ENCODE results near the gene CTSS.
"Not testable (repeated sequence)": the region's sequence is repeated elsewhere in the genome, so short reads cannot be mapped to it uniquely, and the experiment has no call there.

Gene CTSS

DNA sequence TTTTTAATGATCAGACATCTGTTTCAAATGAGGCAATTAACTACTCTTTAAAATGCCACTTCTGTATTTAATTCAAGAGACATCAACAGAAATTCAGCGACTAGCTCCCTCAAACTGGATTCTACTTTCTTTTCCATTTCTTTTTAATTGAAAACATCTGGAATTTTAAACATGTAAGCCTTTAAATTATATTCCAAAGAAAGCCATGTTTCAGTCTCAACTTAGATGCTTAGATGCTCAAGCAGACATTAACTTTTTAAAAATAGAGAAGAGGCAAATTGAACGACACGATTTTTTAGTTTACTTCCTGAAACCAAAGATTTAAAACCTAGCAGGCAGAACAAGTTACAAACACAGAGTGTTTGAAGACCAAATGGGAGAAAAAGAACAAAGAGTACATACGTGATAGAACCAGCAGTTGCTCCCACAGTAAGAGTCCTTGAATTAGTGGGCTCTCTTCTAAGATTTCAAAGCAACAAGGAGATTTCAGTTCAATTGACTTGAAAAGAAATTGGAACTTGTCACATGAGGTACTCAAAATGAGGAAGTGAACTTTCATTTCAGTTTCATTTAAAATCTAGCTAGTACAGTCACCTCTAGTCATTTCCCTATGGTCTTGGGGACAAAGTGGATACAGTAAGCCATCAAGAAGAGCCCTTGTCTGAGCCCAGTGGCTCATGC lies at the start of gene CTSS:
Gene CTSS, minus strand, starts transcription at position 483 of the 681 bp plus-strand sequence. CDS start 1,015 bp downstream, outside the sequence.
- no peak for DNase-seq

DNA sequence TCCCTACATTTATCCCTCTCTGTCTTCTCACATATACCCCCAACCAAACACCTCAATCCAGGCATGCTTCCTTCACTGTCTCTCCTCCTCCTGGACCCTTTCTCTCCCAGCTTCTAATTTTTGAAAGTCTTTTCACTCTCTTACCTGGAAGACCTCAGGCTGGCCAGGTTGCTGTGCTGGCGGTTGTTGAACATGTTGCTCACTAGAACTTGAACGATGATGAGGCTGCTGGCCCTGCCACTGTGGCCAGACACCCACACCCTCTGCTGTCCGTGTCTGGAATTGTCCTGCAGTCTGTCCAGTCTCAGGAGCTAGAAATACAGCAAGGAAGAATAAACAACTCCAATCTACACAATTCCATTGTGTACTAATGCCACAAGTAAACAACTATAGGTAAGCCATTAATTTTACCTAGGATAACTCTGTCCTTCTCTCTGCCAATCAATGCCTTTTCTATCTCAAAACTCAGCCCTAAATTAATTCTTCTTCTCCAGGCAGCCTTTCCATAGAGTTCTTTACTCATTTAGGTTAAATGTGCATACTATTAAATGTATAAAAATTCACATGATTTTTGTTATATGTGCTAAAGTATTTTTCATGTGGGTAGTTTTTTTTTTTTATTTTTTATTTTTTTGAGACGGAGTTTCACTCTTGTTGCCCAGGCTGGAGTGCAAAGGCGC lies 47.6 kb upstream of the CTSS start:
- DNase-seq, result no peak

DNA sequence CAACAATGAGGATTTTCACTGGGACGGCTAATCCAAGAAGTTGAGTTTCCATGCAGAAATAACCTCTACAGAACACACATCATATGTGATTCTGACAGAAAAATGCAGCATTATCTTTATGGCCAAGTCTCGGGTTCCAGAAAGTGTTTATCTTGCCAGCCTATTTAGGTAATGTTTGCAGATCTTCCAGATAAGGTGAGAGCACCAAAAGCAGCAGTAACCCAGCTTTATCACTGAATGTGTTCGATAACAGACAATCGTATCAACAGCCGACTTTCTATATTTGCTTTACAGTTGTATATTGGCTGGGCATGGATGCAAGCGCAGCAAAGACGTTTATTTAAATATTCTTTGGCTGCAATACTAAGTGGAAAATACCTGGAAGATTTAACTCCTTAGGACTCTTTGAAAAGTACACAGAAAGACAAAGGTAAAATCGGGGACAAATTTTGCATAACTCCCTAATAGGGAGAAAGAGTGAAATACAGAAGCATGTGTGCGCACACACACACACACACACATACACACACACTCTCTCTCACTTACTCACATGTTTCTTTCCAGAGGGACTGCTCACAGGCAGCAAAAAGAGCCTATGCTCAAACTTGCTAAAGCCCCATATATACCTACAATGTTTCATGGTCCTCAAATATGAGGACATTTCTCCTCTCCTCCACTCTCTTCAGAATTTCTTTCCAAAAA lies 45.5 kb upstream of the CTSS start:
- DNase-seq, result no peak

DNA sequence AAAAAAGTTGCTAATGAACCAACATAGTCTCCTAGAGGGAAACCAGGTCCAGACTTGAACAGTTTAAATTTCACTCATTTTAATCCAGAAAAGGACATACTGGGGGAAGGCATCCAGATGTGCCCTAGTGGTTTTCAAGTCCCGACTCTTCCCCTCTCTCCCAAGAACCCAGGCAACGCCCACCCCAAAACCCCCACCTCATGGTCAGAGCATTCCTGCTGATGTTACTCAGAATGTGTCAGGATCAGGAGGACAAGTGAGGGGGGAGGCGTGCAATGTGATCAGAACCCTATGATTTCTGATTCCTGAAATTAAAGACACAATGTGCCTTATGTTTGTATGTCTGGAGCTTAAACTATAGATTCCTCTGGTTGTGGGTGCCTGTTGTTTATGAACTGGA lies 44.1 kb upstream of the CTSS start:
- no peak for DNase-seq

DNA sequence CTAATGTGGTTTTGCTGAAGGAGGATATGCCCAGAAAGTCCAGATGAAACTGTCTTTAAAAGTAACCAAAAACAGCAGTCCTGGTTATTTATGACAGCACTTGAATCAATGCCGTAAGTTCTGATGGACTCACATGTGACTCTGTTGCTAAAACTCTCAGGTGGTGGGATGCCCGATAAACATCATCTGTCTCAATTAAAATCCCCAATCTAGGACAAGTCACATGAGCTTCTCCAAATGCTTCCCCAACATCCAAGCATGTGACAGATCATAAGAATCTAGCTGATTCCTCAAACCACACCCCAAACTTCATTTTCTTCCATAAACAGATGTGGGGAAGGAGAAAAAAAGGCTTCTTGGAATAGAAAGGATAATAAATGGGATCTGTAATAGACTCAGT lies 43.3 kb upstream of the CTSS start:
- DNase-seq, result no peak

DNA sequence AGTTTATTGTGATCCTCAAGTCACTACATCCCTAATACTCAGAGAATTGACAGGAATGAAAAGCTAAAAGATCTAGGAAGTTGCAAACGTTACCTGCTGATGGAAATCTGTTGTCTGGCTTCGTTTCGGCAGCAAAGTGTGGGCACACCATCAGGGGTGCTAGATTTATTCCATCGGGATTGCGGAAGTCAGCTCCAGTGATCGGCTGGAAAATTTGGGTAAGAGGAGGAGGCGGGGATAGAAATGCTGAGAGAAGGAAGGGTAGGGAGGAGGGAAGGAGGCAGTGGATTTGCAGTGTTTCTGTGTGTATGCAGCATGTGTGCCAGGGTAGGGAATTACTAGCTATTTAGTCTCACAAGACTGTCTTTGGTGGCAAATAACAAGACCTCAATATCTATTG lies 42.5 kb upstream of the CTSS start, which contains the start of gene CTSK:
Gene CTSK, minus strand, starts transcription at position 140 of the 400 bp plus-strand sequence. CDS start 1,455 bp downstream, outside the sequence.
- DNase-seq, result no peak

DNA sequence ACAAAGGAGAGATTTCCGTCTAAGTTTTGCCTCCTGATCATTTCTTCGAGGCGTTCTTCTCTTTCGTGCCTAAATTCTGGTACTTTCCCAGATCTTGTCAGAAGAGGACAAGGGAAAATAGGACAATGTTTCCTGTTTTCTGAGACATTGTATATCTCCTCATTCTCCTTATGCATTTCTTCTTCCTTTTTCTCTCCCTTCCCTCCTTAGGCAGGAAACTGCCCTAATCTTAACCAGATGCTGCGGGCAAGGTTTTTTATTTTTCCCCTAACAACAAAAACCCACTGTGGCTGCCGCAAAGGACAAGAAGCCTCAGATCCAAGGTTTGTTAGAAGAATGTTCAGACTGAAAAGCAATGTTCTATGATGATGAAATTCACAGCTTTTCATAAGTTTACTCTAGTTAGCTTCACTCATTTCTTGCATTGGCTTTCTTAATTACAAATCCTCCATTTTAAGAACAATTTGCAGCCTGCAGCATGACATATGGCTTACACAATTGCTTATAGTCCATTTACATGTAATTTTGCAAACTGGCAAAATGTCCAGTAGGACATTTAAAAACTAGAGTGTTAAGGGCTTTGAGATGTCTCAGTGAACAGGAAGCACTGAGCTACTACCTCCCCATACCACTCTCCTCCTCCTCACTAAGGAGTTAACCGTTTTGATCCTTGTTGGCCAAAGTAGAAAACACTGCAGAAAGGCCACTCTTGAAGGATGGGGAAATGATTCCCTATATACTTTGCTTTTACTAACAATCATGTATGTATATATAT lies 41.9 kb upstream of the CTSS start:
- no peak for DNase-seq

DNA sequence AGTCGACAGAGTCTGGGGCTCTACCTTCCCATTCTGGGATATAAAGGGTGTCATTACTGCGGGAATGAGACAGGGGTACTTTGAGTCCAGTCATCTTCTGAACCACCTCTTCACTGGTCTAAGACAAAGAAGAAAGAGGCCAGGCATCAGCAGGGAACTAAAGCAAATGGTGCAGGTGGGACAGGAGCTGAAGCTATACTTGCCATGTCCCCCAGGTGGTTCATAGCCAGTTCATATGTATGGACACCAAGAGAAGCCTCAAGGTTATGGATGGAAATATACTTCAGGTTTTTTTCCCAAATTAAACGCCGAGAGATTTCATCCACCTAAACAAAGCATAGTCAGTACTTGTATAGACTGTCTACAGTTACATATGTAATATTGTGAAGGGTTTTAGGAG lies 40.3 kb upstream of the CTSS start:
- no peak for DNase-seq

DNA sequence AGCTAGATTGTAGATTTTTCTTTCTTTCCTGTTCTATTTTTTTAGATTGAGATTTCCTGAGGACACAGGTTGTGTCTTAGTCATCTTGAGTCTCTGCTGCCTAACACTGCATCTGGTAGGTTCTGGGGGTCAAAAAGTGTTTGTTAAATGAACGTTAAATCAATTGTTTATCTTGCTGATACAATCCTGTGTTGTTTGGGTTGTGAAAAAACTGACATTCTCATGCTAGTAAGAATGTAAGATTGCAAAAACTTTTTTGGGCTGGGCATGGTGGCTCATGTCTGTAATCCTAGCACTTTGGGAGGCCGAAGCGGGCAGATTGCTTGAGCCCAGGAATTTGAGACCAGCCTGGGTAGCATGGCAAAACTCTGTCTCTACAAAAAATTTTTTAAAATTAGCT lies 39.1 kb upstream of the CTSS start:
- DNase-seq, result no peak

DNA sequence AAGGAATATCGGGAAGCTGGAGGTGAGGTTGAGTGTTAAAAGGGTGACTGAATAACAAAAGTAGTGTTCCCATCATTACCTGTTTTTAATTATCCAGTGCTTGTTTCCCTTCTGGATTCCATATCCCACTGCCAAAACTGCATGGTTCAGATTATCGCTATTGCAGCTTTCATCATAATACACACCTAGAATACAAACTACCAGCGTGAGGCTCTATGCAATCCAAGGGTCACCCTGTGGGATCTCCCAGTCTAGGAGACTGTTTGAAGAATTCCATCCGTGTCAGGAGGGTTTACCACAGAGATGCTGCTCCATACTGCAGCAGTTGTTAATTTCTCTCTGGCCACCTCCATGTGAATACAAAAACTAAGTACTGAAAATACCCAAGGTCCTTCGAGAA lies 33.5 kb upstream of the CTSS start:
- no peak for DNase-seq

DNA sequence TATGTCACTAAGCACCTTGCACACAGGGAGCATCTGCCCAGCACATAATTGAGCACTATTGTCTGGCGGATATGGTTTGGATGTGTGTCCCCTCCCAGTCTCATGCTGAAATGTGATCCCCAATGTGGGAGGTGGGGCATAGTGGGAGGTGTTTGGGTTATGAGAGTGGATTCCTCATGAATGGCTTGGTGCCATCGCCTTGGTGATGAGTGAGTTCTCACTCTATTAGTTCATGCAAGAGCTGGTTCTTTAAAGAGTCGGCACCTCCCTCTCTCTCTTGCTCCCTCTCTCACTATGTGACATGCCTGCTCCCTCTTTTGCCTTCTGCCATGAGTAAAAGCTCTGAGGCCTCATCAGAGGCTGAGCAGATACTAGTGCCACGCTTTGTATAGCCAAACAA lies 32.9 kb upstream of the CTSS start:
- no peak for DNase-seq

DNA sequence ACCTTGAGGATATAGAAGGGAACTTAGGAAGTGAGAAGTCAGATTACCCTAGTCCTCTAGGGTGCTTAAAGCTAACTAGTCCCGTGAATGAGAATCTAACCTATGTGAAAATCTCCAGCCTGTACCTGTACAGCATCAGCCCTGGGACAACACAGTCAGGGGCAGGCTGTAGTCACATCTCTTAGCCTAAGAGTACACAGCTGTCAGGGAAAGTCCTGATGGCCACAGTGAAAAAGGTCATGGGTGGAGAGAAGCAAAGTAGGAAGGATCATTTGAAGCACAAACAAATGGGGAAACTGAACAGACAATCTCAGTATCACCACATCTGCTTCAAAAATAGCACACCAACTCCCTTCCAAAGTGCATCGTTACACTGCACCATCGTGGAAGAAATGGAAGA lies 30.8 kb upstream of the CTSS start:
- no peak for DNase-seq

DNA sequence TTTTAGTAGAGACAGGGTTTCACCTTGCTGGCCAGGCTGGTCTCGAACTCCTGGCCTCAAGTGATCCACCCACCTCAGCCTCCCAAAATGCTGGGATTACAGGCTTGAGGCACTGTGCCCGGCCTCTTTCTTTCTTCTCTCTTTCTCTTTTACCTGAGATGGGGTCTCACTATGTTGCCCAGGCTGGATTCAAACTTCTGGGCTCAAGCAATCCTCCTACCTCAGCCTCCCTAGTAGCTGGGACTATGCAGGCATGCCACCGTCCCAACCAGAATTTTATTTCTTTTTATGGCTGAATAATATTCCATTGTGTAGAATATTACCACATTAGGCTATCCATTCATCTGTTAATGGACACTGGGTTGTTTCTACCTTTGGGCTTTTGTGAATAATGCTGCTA lies 28.2 kb upstream of the CTSS start:
- not testable (repeated sequence) for DNase-seq

DNA sequence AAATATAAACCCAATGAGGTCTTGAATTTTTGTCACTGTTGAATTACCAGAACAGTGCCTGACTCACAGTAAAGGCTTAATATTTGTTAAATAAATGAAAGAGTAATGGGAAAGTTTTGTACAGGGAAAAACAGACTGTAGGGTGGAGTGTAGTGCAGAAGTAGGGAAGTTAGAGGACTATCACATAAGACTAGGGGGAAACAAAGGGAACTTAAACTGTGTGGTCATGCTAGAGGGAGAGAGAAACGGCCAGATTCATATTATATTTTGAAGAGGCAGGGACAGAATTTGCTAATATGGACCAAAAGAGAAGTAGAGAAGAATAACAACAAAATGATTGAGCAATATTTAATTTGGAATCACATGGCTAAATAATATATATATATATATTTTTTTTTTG lies 27.6 kb upstream of the CTSS start:
- no peak for DNase-seq

DNA sequence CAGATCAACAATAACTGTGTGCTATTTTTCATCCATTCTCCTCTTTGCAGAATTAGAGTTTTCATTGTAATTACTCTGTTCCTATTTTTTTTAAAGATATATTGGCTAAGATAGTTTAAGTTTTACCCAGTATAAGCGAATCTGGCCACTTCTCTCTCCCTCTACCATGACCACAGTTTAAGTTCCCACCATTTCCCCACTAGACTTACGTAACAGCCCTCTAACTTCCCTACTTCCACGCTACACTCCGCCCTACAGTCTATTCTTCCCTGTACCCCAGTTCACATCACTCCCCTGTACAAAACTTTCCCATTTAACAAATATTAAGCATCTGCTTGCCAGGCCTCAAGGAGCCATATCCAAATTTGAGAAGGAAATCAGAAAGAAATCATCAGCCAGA lies 26.0 kb upstream of the CTSS start:
- no peak for DNase-seq

DNA sequence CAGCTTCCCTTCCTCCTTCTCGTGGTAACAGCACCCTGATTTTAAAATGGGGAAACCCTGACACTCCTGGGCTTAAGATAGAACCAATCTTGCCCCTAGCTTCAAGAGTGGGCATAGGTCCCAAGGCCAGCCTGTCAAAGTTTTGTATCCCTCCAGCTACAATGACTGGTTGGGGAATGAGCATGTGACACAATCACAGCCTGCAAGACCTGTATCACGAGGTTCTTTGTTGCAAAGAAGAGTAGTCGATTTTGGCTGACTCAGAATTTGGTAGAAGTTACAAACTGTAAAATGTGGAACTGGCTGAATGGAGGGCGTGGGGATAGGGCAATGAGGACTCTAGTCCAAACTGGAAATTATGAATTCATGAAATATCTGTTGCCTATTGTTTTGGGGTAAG lies 23.8 kb upstream of the CTSS start:
- DNase-seq, result no peak

DNA sequence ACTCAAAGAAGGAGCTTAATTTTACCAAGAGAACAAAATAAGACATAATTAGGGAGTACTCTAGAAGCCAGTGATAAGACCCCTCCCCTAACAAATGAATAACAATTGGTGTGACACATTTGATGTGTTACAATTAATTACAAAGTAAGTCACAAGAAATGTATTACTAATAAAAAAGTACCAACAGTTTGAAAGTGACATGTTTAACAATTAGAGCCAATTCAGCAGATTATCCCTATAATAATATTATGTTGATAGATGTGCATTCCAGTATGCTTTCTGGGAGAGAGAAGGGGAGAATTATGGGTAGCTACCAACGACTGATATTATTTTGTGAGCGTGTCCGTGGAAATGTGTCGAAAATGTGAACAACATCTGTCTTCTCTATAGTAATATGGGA lies 23.4 kb upstream of the CTSS start:
- DNase-seq, result no peak

DNA sequence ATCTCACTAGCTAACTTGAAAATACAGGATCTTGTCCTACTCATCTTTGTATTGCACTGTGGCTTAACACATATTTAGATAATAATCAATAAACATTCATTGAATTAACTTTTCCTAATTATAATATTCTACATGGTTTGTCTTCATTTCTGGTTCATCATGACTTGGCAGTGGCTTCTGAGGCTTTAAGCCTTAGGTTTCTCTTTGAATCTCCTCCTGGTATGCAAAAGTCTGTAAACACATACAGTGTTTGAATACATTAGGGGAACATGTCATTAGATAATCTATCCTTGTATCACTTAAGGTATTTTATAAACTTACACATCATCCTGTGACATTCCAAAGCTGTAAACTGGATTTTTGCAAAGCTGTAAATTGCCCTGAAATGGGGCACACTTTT lies 21.9 kb upstream of the CTSS start:
- DNase-seq, result no peak

DNA sequence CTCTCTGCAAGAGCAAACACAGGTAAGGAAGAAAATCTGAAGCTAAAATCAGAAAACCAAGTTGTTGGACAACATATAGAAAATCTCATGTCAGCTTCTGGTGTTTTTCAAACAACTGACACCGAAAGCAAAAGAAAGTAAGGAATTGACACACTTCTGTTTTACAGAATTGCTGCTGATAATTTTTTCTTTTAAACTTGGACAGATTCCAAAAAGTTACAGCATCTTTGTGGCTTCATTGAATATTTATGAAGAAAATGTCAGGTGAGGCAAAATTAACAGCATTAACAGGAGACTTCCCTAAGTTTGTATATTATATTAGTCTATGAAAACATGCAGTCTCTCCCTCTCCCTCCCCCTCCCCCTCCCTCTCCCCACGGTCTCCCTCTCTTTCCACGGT lies 14.9 kb upstream of the CTSS start:
- no peak for DNase-seq

DNA sequence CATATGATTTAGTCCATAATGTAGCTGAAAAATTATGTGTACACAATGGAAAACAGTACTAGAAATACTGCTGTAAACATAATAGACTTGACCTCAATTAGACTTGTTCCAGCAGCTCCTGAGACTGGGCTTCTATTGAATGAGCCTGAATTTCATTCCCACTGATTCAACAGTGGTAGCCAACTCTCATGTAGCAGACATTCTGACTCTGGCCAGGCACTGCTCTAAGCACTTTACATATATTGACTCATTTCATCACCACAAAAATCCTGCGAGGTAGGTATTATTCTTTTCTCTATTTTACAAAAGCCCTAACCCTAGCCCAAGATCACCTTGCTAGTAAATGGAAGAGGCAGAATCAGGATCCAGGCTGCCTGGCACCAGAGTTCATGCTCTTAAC lies 12.8 kb upstream of the CTSS start:
- DNase-seq, result no peak

DNA sequence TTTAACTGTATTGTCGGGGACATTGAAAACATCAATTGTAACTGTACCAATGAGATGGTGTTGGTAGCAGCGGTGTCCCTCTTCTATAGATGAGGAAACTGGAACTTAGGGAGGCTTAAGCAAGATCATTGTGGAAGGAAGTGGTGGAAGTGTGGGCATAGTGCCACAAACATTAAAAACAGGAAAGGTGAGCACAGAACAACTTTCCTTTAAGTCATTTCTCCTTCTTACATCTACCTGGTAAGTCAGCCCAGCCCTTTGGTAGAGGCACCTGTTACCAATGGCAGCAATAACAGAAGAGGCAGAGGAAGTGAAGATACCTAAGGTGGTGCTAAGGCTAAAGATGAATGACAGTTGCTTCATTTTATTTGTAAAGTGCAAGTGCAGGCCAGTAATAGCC lies 12.0 kb upstream of the CTSS start:
- no peak for DNase-seq

DNA sequence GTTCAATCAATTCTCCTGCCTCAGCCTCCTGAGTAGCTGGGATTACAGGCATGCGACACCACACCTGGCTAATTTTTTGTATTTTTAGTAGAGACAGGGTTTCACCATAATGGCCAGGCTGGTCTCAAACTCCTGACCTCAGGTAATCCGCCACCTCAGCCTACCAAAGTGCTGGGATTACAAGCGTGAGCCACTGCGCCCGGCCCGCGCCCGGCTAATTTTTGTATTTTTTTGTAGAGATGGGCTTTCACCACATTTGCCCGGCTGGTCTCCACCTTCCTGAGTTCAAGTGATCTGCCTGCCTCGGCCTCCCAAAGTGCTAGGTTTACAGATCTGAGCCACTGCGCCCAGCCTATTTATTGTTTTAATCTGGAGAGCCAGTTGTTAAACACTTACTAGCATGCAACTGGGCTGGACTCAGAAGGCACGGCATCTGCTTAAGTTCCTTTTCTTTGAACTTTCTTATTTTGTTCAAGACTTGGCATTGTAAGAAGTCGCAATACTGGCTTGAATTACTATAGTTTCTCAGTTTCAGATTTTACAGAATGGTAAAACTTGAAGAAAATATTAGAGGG lies 10.4 kb upstream of the CTSS start:
- DNase-seq, result not testable (repeated sequence)

DNA sequence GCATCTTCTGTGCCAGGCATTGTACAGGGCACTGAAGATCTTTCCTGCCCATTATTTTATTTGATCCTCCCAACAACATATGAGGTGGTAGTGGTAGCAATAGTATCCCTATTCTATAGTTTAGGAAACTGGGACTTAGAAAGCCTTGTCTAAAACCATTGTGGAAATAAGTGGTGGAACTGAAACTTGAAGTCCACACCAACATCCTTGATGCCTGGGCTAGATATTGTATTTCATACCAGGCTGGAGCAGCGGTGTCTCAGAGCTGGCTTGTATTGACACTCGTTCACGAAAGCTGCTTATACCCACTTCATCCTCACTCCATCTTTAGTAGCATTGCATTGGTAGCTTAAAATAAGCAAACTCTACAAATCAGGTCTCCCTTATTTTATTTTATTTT lies 9.7 kb upstream of the CTSS start:
- DNase-seq, result no peak
